GM13976 (cell line): Measurements from ENCODE around the gene ZBTB7B.

ENCODE experiments used
- DNase-seq: peaks from one replicate; pipeline ENCODE4 v3.0.0; 2012; ENCODE audit warnings: low spot score
- in situ Hi-C: fragments of 300-500 bp; cut with MboI; formaldehyde crosslinking; loops from one replicate; pipeline ENCODE4 v1.12.0; 2022; ENCODE audit warnings: low sequenced_read_pairs, mixed read lengths, inconsistent platforms; ENCODE audit not compliant: unreplicated experiment
- TF ChIP-seq, protein P1 (sequence below): IDR thresholded peaks from 2 replicates; pipeline ENCODE4 v1.5.1; 2012; ENCODE audit warnings: borderline replicate concordance, mild to moderate bottlenecking; ENCODE audit not compliant: insufficient read depth; ENCODE audit errors: extremely low read depth, missing control alignments, control extremely low read depth

ZBTB7B gene

DNA sequence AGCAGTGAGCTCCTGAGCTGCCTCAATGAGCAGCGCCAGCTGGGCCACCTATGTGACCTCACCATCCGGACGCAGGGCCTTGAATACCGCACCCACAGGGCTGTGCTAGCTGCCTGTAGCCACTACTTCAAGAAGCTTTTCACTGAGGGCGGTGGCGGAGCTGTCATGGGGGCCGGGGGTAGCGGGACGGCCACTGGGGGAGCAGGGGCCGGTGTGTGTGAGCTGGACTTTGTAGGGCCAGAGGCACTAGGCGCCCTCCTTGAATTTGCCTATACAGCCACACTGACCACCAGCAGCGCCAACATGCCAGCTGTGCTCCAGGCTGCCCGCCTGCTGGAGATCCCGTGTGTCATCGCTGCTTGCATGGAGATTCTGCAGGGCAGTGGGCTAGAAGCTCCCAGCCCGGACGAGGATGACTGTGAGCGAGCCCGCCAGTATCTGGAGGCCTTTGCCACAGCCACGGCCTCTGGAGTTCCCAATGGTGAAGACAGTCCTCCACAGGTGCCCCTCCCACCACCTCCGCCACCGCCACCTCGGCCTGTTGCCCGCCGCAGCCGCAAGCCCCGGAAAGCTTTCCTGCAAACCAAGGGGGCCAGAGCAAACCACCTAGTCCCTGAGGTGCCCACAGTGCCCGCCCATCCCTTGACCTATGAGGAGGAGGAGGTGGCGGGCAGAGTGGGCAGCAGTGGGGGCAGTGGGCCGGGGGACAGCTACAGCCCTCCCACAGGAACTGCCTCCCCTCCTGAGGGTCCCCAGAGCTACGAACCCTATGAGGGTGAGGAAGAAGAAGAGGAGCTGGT is 12.3 kb downstream of the ZBTB7B start:
- DNase-seq: no peak
- in situ Hi-C loops: no loop called here
- TF ChIP-seq, protein P1, sequence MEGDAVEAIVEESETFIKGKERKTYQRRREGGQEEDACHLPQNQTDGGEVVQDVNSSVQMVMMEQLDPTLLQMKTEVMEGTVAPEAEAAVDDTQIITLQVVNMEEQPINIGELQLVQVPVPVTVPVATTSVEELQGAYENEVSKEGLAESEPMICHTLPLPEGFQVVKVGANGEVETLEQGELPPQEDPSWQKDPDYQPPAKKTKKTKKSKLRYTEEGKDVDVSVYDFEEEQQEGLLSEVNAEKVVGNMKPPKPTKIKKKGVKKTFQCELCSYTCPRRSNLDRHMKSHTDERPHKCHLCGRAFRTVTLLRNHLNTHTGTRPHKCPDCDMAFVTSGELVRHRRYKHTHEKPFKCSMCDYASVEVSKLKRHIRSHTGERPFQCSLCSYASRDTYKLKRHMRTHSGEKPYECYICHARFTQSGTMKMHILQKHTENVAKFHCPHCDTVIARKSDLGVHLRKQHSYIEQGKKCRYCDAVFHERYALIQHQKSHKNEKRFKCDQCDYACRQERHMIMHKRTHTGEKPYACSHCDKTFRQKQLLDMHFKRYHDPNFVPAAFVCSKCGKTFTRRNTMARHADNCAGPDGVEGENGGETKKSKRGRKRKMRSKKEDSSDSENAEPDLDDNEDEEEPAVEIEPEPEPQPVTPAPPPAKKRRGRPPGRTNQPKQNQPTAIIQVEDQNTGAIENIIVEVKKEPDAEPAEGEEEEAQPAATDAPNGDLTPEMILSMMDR: no peak

DNA sequence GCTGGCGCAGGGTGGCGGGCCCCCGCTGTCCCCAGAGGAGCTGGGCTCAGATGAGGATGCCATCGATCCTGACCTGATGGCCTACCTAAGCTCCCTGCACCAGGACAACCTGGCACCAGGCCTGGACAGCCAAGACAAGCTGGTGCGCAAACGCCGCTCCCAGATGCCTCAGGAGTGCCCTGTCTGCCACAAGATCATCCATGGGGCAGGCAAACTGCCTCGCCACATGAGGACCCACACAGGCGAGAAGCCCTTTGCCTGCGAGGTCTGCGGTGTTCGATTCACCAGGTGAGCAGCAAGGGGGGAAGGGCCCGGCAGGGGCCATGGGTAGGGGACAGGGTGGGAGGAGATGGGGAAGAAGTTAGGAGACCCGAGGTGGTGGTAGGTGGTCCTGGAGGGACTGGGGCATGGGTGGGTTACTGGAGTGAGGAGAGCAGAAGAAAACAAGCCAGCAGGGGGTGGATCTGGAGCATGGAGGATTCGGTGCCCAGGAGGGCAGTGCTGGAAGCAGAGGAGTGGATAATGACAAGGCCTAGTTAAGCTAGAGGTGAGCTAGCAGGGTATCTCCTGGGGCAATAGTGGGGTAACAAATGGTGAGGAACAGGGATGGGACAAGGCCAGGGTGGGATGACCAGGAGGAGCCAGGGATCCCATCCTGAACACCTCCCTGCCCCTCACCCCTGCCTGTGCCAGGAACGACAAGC is 13.1 kb downstream of the ZBTB7B start:
- in situ Hi-C loops: no loop called here
- DNase-seq: no peak
- TF ChIP-seq, protein P1: no peak

DNA sequence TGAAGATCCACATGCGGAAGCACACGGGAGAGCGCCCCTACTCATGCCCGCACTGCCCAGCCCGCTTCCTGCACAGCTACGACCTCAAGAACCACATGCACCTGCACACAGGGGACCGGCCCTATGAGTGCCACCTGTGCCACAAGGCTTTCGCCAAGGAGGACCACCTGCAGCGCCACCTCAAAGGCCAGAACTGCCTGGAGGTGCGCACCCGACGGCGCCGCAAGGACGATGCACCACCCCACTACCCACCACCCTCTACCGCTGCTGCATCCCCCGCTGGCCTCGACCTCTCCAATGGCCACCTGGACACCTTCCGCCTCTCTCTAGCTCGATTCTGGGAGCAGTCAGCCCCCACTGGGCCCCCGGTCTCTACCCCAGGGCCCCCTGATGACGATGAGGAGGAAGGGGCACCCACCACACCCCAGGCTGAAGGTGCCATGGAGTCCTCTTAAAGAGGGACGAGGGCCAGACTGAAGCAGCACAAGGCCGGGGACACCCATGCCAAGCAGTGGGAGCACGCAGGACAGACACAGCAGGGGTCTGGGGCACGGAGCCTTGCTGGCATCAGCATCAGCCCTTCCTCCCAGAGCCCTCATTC is 13.7 kb downstream of the ZBTB7B start:
- no peak for DNase-seq
- TF ChIP-seq, protein P1: no peak
- in situ Hi-C loops: no loop called here

DNA sequence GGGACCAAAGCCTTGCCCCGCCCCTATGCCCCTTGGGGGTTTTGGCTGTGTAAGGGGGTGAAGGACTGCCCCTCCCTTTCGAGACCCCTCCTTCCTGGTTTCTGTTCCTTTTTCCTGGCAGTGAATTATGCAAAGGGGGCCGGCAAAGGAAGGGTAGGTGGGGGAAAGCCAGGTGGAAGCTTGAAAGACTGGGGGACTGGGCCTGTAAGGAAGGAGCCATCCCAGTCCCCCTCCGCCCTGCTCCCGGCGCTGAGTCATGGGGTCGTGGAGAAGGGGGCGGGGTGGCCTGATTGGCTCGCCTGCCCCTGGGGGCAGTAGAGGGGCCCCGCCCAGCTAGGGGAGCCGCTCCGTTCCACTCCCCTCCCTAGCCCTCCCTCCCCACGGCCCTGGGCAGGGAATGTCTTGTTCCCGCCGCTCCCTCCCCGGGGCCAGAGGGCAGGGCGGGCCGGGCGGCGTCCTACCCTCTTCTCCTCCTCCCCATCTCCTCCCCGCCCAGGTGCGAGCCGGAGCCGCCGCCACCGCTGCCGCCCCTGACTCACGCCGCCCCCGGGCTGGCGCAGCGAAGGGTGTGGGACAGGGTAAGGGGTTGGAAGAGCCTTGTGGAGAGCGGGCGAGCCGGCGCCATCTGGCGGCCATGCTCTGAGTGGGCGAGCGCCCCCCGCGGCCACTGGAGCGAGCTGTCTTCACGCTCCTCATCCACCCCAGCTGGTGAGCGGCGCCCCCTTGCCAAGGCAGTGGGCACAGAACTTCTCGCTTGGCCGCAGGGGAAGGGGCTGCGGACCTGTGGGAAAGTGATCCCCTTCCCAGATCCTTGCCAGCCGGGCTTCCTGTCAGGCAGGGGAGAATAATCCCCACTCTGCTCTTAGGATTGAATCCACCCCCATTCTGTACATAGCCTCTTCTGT is 14.7 kb downstream of the ZBTB7B start:
- in situ Hi-C loops: no loop called here
- peak; percentile 90 for DNase-seq
- TF ChIP-seq, protein P1: peak; percentile 100

DNA sequence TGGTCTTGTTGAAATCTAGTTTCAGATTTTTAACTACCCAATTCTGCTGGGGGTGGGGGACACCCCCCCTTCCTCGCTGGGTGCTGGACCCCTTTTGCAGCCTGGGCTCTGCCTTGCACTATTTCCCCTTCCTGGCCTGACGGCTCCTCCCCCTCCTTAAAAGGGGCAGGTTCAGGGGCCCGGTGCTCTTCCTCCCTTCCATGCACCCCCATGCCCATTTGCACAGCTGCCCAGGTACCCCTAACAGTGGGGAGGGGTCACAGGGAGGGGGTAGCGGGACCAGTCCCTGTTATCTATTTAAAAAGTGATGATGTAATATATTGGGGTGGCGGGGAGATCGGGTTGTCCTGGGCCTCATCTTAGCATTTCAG is 15.3 kb downstream of the ZBTB7B start:
- in situ Hi-C loops: no loop called here
- TF ChIP-seq, protein P1: no peak
- DNase-seq: peak; percentile 66
